HCT116 (cell line): ENCODE data around the gene EYA4. TPM values are rescaled to one million over a fixed set of nuclear protein-coding genes. Genes with fewer than 3 reads are reported as not detected.

Experiments used
- CEBPB ChIP-seq: IDR thresholded peaks from 2 replicates; pipeline ENCODE4 v1.6.1; 2012; ENCODE audit warnings: low read depth
- POLR2A ChIP-seq: IDR thresholded peaks from 2 replicates; pipeline ENCODE4 v1.7.0; 2011; ENCODE audit warnings: borderline replicate concordance; ENCODE audit not compliant: insufficient read depth, insufficient read length; ENCODE audit errors: extremely low read depth
- REST ChIP-seq: IDR thresholded peaks from 2 replicates; pipeline ENCODE4 v1.6.1; 2012; ENCODE audit warnings: low read depth
- SP1 ChIP-seq: IDR thresholded peaks from 2 replicates; pipeline ENCODE4 v1.6.1; 2012; ENCODE audit warnings: low read depth
- ZBTB33 ChIP-seq: IDR thresholded peaks from 2 replicates; pipeline ENCODE4 v1.6.1; 2011; ENCODE audit warnings: mild to moderate bottlenecking, low read length, moderate library complexity; ENCODE audit not compliant: insufficient replicate concordance; ENCODE audit errors: extremely low read depth
- ZNF274 ChIP-seq: fragments of 200-500 bp; sonication (Bioruptor generic); IDR thresholded peaks from 2 replicates; pipeline ENCODE4 v1.6.1; 2014; ENCODE audit warnings: mild to moderate bottlenecking, low read depth, low read length, inconsistent platforms
- total RNA-seq: library from RNA; stranded (reverse); gene quantifications from one replicate; pipeline ENCODE4 v1.2.1, GENCODE V29; 2021; ENCODE audit not compliant: unreplicated experiment

The EYA4 gene
- total RNA-seq, 1 experiment from 2014 or later: not detected

- no peak for TF ChIP-seq ZNF274
- no peak for TF ChIP-seq SP1
- no peak for TF ChIP-seq POLR2A
- TF ChIP-seq ZBTB33: no peak
- TF ChIP-seq CEBPB: no peak
- no peak for TF ChIP-seq REST
- TF ChIP-seq, all 23 proteins: peak for 0
Measured at GRCh38 chr6:133432021-133432989, 191.1 kb downstream of the EYA4 start (continued).
